GM12878 (cell line): Measurements from ENCODE around the gene TMEM120B. TPM values are rescaled to one million over a fixed set of nuclear protein-coding genes. Genes with fewer than 3 reads are reported as not detected.

Source experiments
- ATAC-seq: fragments of 200-7000 bp; cut with Tn5 transposase; 3 replicates; pipeline ENCODE4 v1.9.1; 2020; ENCODE audit warnings: mild to moderate bottlenecking, moderate library complexity
- BruUV-seq: library from RNA; stranded (reverse); fragments of 400-500 nt; replicated peaks from 2 replicates; lab custom pipeline; 2021; lab: Mats Ljungman, UMichigan
- CTCF ChIA-PET: fragments of 300-600 bp; sonication (Branson Sonifier 250); formaldehyde crosslinking; extraction: SDS; loops from one replicate; lab custom pipeline; 2021; ENCODE audit warnings: inconsistent platforms; lab: Yijun Ruan, JAX
- POLR2A ChIA-PET: fragments of 350-600 bp; formaldehyde crosslinking; extraction: SDS; loops from one replicate; lab custom pipeline; 2021; ENCODE audit warnings: inconsistent platforms; lab: Charles Lee
- RAD21 ChIA-PET: fragments of 300-600 bp; sonication (Branson Sonifier 250); formaldehyde crosslinking; loops from one replicate; lab custom pipeline; 2023; ENCODE audit warnings: antibody characterized with exemption; ENCODE audit not compliant: unreplicated experiment; lab: Charles Lee
- SMC1A ChIA-PET: fragments of 300-600 bp; sonication (Branson Sonifier 250); formaldehyde crosslinking; loops from one replicate; lab custom pipeline; 2023; ENCODE audit not compliant: unreplicated experiment, uncharacterized antibody; lab: Charles Lee
- DNase-seq: peaks from one replicate; pipeline ENCODE4 v3.0.0-alpha.2; 2011; ENCODE audit warnings: low read depth, low spot score
- FAIRE-seq: peaks from 3 replicates; lab custom pipeline; 2011; peaks lifted over from hg19 to GRCh38; lab: Jason Lieb, UNC
- H2AFZ ChIP-seq: 2 replicates; pipeline ENCODE4 v1.6.0; 2011; ENCODE audit warnings: low read depth, low read length, control low read depth; ENCODE audit not compliant: control insufficient read depth
- H3K27ac ChIP-seq: 2 replicates; pipeline ENCODE4 v1.5.1; 2011; ENCODE audit warnings: control low read depth; ENCODE audit not compliant: control insufficient read depth, insufficient read depth
- H3K27me3 ChIP-seq, 2 experiments: replicated peaks in 1 of 2; 2 replicates each; pipeline versions ENCODE4 v1.6.0 to v1.6.1; 2011; ENCODE audit warnings: low read length in 1 of 2; ENCODE audit not compliant: control insufficient read depth in 2 of 2, insufficient read depth in 2 of 2
- H3K36me3 ChIP-seq, 2 experiments: 2 replicates each; pipeline ENCODE4 v1.5.1; 2011; ENCODE audit warnings: low read length in 1 of 2; ENCODE audit not compliant: control insufficient read depth in 2 of 2, insufficient read depth in 2 of 2
- H3K4me1 ChIP-seq: 2 replicates; pipeline ENCODE4 v1.6.1; 2011; ENCODE audit warnings: mild to moderate bottlenecking, low read length, moderate library complexity, mixed read lengths; ENCODE audit not compliant: control insufficient read depth, insufficient read depth
- H3K4me2 ChIP-seq: 2 replicates; pipeline ENCODE4 v1.6.0; 2011; ENCODE audit warnings: control low read depth; ENCODE audit not compliant: control insufficient read depth, insufficient read depth
- H3K4me3 ChIP-seq: fragments of 200-600 bp; sonication (generic); 2 replicates; pipeline ENCODE4 v1.5.1; 2016
- H3K79me2 ChIP-seq: 2 replicates; pipeline ENCODE4 v1.6.0; 2011; ENCODE audit warnings: low read length; ENCODE audit not compliant: control insufficient read depth, insufficient read depth
- H3K9ac ChIP-seq: 2 replicates; pipeline ENCODE4 v1.8.0; 2011; ENCODE audit warnings: low read length, control low read depth, mixed read lengths; ENCODE audit not compliant: control insufficient read depth, insufficient read depth
- H3K9me3 ChIP-seq: replicated peaks from 3 replicates; pipeline ENCODE4 v1.5.1; 2011; ENCODE audit warnings: mild to moderate bottlenecking, low read length; ENCODE audit not compliant: control insufficient read depth, insufficient read depth
- H4K20me1 ChIP-seq: 2 replicates; pipeline ENCODE4 v1.6.0; 2011; ENCODE audit not compliant: control insufficient read depth, insufficient read depth
- BRCA1 ChIP-seq: IDR thresholded peaks from 2 replicates; pipeline ENCODE4 v1.6.1; 2011; ENCODE audit warnings: low read depth, low read length, improper control_type of control experiment
- CHD2 ChIP-seq: IDR thresholded peaks from 2 replicates; pipeline ENCODE4 v1.6.1; 2011; ENCODE audit warnings: low read depth, low read length, improper control_type of control experiment, borderline replicate concordance
- CHD4 ChIP-seq: fragments of 200-600 bp; sonication (generic); IDR thresholded peaks from 2 replicates; pipeline ENCODE4 v1.6.1; 2016; ENCODE audit warnings: mild to moderate bottlenecking
- HDAC2 ChIP-seq: fragments of 200-600 bp; sonication (generic); IDR thresholded peaks from 2 replicates; pipeline ENCODE4 v1.6.1; 2017
- MEF2B ChIP-seq: fragments of 450-650 bp; IDR thresholded peaks from 2 replicates; pipeline ENCODE4 v1.6.1; 2018; ENCODE audit warnings: mild to moderate bottlenecking, moderate library complexity; ENCODE audit not compliant: partially characterized antibody, poor library complexity, severe bottlenecking
- NFYB ChIP-seq: IDR thresholded peaks from 2 replicates; pipeline ENCODE4 v1.6.1; 2011; ENCODE audit warnings: low read depth, mild to moderate bottlenecking, low read length, improper control_type of control experiment, moderate library complexity; ENCODE audit not compliant: insufficient read depth
- NR2F1 ChIP-seq: fragments of 450-650 bp; conservative IDR thresholded peaks from 2 replicates; pipeline ENCODE4 v1.6.1; 2017; ENCODE audit warnings: mild to moderate bottlenecking
- NRF1 ChIP-seq: conservative IDR thresholded peaks from 2 replicates; pipeline ENCODE4 v1.6.1; 2011; ENCODE audit warnings: mild to moderate bottlenecking, low read depth, low read length, improper control_type of control experiment
- RAD51 ChIP-seq: fragments of 450-650 bp; IDR thresholded peaks from 2 replicates; pipeline ENCODE4 v1.6.1; 2016; ENCODE audit warnings: moderate library complexity, mild to moderate bottlenecking, inconsistent platforms
- RFX5 ChIP-seq: IDR thresholded peaks from 2 replicates; pipeline ENCODE4 v1.6.1; 2011; ENCODE audit warnings: low read depth, low read length, improper control_type of control experiment
- STAT3 ChIP-seq: IDR thresholded peaks from 2 replicates; pipeline ENCODE4 v1.6.1; 2011; ENCODE audit warnings: low read depth, low read length, improper control_type of control experiment
- TARDBP ChIP-seq: IDR thresholded peaks from 2 replicates; pipeline ENCODE4 v1.6.1; 2016; ENCODE audit warnings: borderline replicate concordance
- ZZZ3 ChIP-seq: IDR thresholded peaks from 2 replicates; pipeline ENCODE4 v1.6.1; 2011; ENCODE audit warnings: low read depth; ENCODE audit not compliant: control insufficient read depth, insufficient read length
- WGBS: methylation state at CpG from one replicate; pipeline ENCODE4 v1.1.6; 2016; ENCODE audit warnings: low lambda C conversion rate; ENCODE audit not compliant: insufficient replicate concordance, insufficient coverage; ENCODE audit errors: missing lambda C conversion rate; 5-methylcytosine and 5-hydroxymethylcytosine counted together
- in situ Hi-C: fragments of 300-500 bp; cut with MboI; formaldehyde crosslinking; loops from 9 replicates; pipeline ENCODE4 v1.14.3; 2018; ENCODE audit warnings: mixed read lengths
- intact Hi-C: fragments of 100-400 bp; cut with micrococcal nuclease; formaldehyde crosslinking; loops from one replicate; pipeline ENCODE4 v1.14.2; 2022; ENCODE audit not compliant: unreplicated experiment
- polyA plus RNA-seq, 11 experiments: library from polyadenylated mRNA; depleted of rRNA in 4 of 11; unstranded in 6 of 11; stranded (reverse) in 5 of 11; fragments of >200 nt; fragmentation: Nextera tagmentation in 4 of 11; fragmentation: Illumina TruSeq in 1 of 11; extraction: Ambion mirVana in 4 of 11; extraction: Trizol in 1 of 11; gene quantifications; 1 replicate in 1 of 11; 2 replicates in 10 of 11; pipeline versions ENCODE4 v1.2.1 to v1.2.3, GENCODE V29; 2011 to 2016; ENCODE audit warnings: inconsistent platforms in 2 of 11, missing spikeins in 2 of 11, low read depth in 1 of 11
- total RNA-seq, 4 experiments: library from RNA; depleted of rRNA in 3 of 4; stranded (reverse); fragments of >200 nt in 3 of 4; fragmentation: Illumina TruSeq in 1 of 4; extraction: Trizol in 1 of 4; gene quantifications; 2 replicates each; pipeline versions ENCODE4 v1.2.1 to v1.2.3, GENCODE V29; 2013 to 2021
- TF ChIP-seq, protein P1 (sequence below), 3 experiments: IDR thresholded peaks in 2 of 3; conservative IDR thresholded peaks in 1 of 3; 2 replicates each; pipeline ENCODE4 v1.5.1; 2011; ENCODE audit warnings: low read depth in 3 of 3, low read length in 3 of 3, mild to moderate bottlenecking in 3 of 3, control low read depth in 2 of 3, moderate library complexity in 2 of 3, inconsistent platforms in 1 of 3, mixed read lengths in 1 of 3; ENCODE audit not compliant: control insufficient read depth in 2 of 3, insufficient read depth in 1 of 3; ENCODE audit errors: extremely low read depth in 1 of 3
- TF ChIP-seq, protein P2 (sequence below): IDR thresholded peaks from 2 replicates; pipeline ENCODE4 v1.6.1; 2012; ENCODE audit warnings: low read length, inconsistent platforms
- TF ChIP-seq, protein P3 (sequence below): fragments of 450-650 bp; IDR thresholded peaks from 2 replicates; pipeline ENCODE4 v1.6.1; 2014; ENCODE audit warnings: mild to moderate bottlenecking

TMEM120B gene
- total and polyA plus RNA-seq, 10 of the 15 experiments (the other 5 are each of a cell fraction or from before 2014, with no cell fraction given), result 4.0 to 26.2 (median 9.2) TPM

DNA sequence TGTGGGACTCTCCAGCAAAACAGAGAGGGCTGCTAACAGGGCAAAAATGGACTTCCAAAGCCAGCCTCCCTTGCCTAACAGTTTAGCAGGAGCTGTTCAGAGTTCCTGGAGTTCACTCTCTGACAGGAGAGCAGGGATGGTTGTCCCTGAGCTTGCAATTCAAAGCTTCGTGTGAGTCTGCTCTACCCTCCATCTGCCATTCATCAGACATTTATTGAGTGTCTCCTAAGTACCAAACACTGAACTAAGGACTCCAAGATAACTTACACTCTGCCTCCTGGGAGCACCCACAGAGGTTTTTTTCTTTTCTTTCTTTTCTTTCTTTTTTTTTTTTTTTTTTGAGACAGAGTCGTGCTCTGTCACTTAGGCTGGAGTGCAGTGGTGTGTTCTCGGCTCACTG lies 52.3 kb downstream of the TMEM120B start (continued):
- TF ChIP-seq, protein P1, sequence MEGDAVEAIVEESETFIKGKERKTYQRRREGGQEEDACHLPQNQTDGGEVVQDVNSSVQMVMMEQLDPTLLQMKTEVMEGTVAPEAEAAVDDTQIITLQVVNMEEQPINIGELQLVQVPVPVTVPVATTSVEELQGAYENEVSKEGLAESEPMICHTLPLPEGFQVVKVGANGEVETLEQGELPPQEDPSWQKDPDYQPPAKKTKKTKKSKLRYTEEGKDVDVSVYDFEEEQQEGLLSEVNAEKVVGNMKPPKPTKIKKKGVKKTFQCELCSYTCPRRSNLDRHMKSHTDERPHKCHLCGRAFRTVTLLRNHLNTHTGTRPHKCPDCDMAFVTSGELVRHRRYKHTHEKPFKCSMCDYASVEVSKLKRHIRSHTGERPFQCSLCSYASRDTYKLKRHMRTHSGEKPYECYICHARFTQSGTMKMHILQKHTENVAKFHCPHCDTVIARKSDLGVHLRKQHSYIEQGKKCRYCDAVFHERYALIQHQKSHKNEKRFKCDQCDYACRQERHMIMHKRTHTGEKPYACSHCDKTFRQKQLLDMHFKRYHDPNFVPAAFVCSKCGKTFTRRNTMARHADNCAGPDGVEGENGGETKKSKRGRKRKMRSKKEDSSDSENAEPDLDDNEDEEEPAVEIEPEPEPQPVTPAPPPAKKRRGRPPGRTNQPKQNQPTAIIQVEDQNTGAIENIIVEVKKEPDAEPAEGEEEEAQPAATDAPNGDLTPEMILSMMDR (IDR thresholded peaks at IDR 0.05 in 2 of 3, conservative IDR thresholded peaks at IDR 0.05 in 1 of 3; ENCODE audit: control insufficient read depth in 2 of 3, extremely low read depth in 1 of 3, insufficient read depth in 1 of 3, low read depth in 3 of 3, low read length in 3 of 3), result no peak

DNA sequence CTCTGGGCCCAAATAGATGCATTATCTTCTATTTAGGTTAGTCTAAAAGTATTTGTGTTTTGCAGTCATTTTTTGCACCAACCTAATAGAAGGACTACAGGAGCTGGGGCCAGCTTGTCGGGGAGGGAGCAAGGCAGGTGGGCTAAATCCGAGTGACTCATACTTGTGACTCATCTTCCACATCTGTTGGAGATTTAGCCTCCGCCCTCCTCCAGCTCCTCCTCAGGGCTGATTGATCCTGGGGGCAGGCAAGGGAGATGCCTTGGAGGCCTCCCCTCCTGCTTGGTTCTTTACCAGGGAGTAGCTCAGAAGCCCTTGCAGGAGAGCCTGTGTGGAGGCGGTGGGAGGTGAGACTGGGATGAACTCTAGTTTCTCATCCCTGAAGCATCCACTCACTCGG lies 53.0 kb downstream of the TMEM120B start:
- BruUV-seq, result no TSS peak
- ATAC-seq, result no peak
- H2AFZ ChIP-seq, result no peak overlapping the region
- TF ChIP-seq RAD51 (no peak), STAT3 (no peak), NR2F1 (no peak), NRF1 (no peak), TARDBP (no peak), HDAC2 (no peak), CHD4 (no peak), MEF2B (no peak), NFYB (no peak), ZZZ3 (no peak), CHD2 (no peak), BRCA1 (no peak), RFX5 (no peak)
- TF ChIP-seq, protein P1 (IDR thresholded peaks at IDR 0.05 in 2 of 3, conservative IDR thresholded peaks at IDR 0.05 in 1 of 3; ENCODE audit: control insufficient read depth in 2 of 3, extremely low read depth in 1 of 3, insufficient read depth in 1 of 3, low read depth in 3 of 3, low read length in 3 of 3), result no peak
- TF ChIP-seq, protein P2, sequence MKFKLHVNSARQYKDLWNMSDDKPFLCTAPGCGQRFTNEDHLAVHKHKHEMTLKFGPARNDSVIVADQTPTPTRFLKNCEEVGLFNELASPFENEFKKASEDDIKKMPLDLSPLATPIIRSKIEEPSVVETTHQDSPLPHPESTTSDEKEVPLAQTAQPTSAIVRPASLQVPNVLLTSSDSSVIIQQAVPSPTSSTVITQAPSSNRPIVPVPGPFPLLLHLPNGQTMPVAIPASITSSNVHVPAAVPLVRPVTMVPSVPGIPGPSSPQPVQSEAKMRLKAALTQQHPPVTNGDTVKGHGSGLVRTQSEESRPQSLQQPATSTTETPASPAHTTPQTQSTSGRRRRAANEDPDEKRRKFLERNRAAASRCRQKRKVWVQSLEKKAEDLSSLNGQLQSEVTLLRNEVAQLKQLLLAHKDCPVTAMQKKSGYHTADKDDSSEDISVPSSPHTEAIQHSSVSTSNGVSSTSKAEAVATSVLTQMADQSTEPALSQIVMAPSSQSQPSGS, result no peak
- TF ChIP-seq, protein P3, sequence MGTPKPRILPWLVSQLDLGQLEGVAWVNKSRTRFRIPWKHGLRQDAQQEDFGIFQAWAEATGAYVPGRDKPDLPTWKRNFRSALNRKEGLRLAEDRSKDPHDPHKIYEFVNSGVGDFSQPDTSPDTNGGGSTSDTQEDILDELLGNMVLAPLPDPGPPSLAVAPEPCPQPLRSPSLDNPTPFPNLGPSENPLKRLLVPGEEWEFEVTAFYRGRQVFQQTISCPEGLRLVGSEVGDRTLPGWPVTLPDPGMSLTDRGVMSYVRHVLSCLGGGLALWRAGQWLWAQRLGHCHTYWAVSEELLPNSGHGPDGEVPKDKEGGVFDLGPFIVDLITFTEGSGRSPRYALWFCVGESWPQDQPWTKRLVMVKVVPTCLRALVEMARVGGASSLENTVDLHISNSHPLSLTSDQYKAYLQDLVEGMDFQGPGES, result no peak

More for the DNA sequence above, 53.0 kb downstream of the TMEM120B start:
- in situ Hi-C loops, result loop anchor here (5.0 kb wide), 1 partner anchor 63 kb away; no protein-coding TSS in a partner anchor
- ChIA-PET POLR2A (interaction anchor here (0.6 to 1.0 kb wide), 2 partner anchors 28 to 126 kb away, joined by 4 read pairs; partner anchors contain the start of gene RHOF), SMC1A (interaction anchor here (1.3 kb wide), 1 partner anchor 288 kb away, joined by 3 read pairs; no protein-coding TSS in a partner anchor), CTCF (interaction anchor here (1.2 to 2.1 kb wide), 3 partner anchors 7 to 46 kb away, joined by 3 to 9 read pairs (median 4); no protein-coding TSS in a partner anchor), RAD21 (no interaction called here)
- H3K79me2 ChIP-seq, result no peaks in the 10 kb centered on the region
- DNase-seq, result no peak
- no peaks in the 10 kb centered on the region for H4K20me1 ChIP-seq
- H3K4me1 ChIP-seq, result no peaks in the 10 kb centered on the region
- H3K27me3 ChIP-seq, result no peaks in the 10 kb centered on the region
- intact Hi-C loops, result no loop called here
- no peaks in the 10 kb centered on the region for H3K9me3 ChIP-seq
- no peak for FAIRE-seq
- H3K4me3 ChIP-seq, result no peak overlapping the region
- 100% methylated on average over 5 of the region's 5 CpGs for WGBS
- H3K27ac ChIP-seq, result no peak overlapping the region
- no peak overlapping the region for H3K4me2 ChIP-seq
- H3K9ac ChIP-seq, result no peak overlapping the region
- H3K36me3 ChIP-seq, result no peaks in the 10 kb centered on the region; a peak in 1 of 4 replicates
